Astrocyte (in vitro differentiated cells and primary cell): Measurements from ENCODE around the gene HLA-B.

Experiments used
- CTCF ChIP-seq: IDR thresholded peaks from 2 replicates; pipeline ENCODE4 v1.5.1; 2011; ENCODE audit warnings: low read depth, mild to moderate bottlenecking, inconsistent platforms, low read length, moderate library complexity; ENCODE audit not compliant: insufficient read depth
- EZH2 ChIP-seq: IDR thresholded peaks from 2 replicates; pipeline ENCODE4 v1.6.1; 2012; ENCODE audit warnings: mild to moderate bottlenecking, low read length, inconsistent platforms; ENCODE audit not compliant: insufficient read depth

- TF ChIP-seq CTCF (no peak), EZH2 (no peak)
These were observed 37.4 kb upstream of the HLA-B start for GRCh38 chr6:31394381-31394780.
